GM18870 (cell line): Measurements from ENCODE around the gene SMG5.

Experiments
- ATAC-seq: cut with Tn5 transposase; IDR thresholded peaks from one replicate; pipeline ENCODE4 v1.9.1; 2021; ENCODE audit warnings: moderate library complexity; ENCODE audit not compliant: unreplicated experiment

Gene SMG5

GRCh38 chr1:156283521-156283920 is 896 bp upstream of the SMG5 start:
- no peak for ATAC-seq

GRCh38 chr1:156281693-156282478 is 739 bp downstream of the SMG5 start:
- no peak for ATAC-seq

DNA sequence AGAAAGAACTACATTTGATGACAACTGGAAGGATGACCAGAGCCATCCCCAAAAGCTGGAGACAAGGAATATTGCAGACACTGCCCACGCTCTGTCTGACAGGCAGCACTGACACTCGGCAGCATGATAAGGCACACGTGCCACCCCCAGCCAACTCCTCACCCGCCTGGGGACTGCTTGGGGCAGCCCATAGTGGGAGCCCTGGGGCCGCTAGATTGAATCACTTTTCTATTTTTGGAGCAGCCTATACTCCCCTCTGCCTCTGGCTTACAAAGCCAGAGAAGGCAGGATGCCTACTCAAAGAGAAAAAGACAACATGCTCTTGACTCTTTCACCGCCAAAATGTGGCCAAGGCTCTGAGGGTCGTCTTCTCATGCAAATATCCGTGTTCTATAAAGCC is 1.3 kb downstream of the SMG5 start:
- no peak for ATAC-seq

- no peak for ATAC-seq
Measured at GRCh38 chr1:156279837-156280236, 2.8 kb downstream of the SMG5 start.

GRCh38 chr1:156276966-156277381 is 5.7 kb downstream of the SMG5 start:
- ATAC-seq: no peak

DNA sequence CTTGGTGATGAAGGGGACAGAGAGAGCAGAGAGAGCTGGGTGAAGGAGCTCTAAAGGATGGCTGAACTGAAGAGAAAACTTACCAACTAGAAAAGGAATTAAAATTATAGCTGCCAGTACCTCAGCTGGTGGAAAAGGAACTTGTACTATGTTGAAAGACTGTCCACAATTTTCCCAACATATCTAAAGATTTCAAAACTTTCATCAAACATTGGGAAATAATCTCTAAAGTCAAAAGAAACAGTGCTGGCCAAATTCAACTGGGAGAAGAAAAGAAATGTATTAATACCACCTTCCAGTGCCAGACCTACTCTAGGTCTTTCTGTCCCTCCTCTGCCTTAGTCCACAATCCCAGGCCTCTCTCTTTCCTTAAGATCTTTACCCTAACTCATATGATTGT is 6.1 kb downstream of the SMG5 start:
- no peak for ATAC-seq

DNA sequence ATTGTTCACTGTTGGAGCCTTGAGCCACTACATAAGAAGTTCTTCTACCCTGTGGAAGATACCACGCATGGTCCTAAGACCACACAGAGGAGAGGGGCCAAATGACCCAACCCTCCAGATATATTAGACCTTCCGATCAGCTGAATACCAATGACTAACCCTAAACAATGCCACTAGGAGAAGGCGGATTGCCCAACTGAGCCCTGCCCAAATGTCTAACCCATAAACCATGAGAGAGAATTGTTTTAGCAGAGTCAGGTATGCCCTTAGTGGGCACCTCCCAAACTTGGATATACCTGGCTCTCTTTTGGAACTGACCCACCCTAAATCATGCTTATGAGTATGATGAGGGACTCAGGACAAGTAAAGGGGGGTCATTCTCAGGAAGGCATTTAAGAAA is 12.3 kb downstream of the SMG5 start:
- ATAC-seq: no peak

DNA sequence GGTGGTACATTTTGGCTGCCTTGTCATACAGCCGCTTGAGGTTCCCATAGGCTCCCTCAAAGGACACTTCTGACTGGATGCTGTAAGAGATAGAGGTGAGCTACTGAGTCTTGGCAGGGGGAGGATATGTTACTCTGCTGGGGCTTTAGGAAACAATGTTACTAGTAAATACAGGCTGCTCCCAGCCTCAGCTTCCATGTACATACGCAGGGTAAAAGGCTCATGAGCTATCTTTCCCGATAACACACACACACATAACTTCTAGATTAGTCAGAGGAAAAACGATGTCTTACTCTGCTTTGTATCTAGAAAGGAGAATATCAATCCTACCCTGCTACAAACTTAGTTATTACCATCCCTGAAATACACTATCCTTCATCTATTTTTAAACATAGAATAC is 14.3 kb downstream of the SMG5 start:
- no peak for ATAC-seq

GRCh38 chr1:156266051-156266450 is 16.6 kb downstream of the SMG5 start:
- ATAC-seq: no peak

GRCh38 chr1:156263288-156263655 is 19.4 kb downstream of the SMG5 start:
- ATAC-seq: no peak

- ATAC-seq: no peak
Measured at GRCh38 chr1:156262461-156263287, 20.0 kb downstream of the SMG5 start.

DNA sequence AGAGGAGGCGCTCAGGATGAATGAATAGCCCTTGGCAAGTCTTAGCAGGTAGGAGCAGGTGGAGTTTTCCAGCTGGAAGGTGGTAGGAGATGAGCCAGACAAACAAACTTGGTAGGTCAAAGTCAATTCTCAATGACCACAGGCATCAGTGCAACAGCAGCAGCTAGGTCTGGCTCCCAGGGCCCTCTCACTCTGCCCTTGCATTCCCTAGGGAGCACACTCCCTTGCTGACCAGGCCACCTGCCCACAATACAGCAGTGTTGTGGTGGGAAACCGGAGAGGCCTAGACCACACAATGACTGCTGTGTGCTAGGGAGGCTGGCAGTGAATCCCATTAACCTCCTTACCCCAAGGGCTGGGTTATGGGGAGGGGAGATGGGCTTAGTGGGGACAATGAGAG is 21.7 kb downstream of the SMG5 start:
- ATAC-seq: no peak

GRCh38 chr1:156259805-156260204 is 22.8 kb downstream of the SMG5 start:
- ATAC-seq: no peak

DNA sequence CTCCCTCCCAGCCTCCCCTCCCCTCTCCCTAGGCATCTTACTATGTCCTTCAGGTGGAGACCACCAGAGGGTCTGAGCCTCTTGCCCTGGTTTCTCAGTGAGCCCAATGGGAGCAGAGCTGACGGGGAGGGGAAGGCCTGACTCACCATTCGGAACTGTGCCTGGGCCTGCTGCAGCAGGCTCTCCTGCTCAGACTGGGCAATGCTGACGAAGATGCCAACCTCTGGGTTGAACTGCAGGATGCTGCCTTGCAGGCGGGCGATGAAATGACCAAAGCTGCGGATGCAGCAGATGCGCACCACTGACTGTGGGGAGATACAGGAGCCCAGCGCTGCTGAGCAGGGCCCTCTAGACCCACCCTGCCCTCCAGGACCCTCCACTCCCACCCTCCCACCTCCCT is 23.8 kb downstream of the SMG5 start:
- ATAC-seq: no peak

DNA sequence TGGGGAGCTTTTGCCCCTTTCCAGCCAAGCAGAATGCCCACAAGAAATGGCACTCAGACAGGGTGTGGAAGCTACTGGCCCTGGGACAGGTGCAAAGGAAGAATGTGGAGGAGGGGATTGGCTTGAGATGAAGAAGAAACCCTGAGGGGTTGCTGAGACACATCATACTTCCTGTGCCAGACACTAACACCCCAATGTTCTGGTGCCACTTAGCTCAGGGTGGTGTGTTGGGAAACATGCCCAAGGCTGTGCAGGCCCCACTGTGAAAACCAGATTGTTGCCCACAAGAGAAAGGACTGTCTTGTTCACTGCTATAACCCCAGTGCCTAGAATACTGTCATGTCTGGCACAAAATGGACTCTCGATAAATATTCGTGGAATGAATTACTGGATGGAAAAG is 24.9 kb downstream of the SMG5 start:
- ATAC-seq: no peak

- no peak for ATAC-seq
Measured at GRCh38 chr1:156253634-156254033, 29.0 kb downstream of the SMG5 start.

DNA sequence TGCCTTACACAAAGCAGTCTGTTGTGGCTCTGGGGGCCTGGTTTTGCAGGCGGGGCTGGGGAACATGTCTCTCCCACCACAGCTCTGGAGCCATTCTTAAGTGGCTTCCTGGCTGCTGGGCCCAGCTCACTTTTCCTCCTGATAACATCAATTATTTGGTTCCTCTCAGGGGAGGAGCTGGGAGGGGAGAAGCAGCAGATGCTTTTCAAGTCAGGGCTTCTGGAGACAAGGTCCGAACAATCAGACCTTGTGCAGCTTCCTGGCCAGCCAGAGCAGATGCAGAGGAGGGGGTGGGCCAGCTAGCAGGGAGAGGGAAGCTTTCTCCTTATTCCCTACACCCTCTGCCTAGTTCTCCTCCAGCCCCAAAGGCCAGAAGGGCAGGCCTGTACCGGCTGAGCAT is 31.1 kb downstream of the SMG5 start:
- ATAC-seq: no peak

DNA sequence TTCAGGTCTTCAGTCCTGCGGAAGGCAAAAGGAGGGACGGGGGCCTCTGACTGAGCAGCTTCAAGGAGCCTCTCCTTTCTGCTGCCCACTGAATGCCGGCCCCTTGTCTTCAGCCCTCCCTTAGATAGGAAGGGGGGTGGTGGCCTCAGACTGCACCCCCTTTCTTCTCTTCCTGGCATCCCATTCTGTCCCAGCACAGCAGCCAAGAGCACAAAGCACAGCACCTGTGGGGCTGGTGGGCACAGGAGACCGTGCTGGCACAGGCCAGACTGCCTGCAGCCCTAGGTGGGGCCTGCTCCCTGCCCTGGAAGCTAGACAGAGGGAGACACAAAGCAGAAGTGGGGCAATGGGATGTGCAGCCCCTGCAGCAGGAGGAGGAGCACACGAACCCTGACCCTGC is 33.0 kb downstream of the SMG5 start:
- no peak for ATAC-seq

DNA sequence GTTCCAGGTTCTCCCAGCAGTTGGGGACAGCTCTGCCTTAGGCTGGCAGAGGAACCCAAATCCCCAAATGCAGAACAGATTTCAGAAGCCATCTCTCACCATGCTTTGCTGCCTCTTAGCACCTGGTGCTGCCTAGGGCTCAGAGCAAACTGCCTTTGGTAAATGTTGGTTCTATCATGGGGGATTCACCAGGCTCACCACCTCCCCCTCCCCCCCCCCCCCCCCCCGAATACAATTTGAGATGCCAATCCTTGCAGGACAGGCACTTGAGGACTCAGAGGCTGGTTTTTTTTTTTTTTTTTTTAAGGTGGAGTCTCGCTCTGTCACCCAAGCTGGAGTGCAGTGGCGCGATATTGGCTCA is 34.3 kb downstream of the SMG5 start:
- no peak for ATAC-seq

GRCh38 chr1:156247460-156248322 is 34.9 kb downstream of the SMG5 start, which contains the start of gene PAQR6:
PAQR6 (minus strand) TSS chr1:156248056; CDS start chr1:156246731, 1,325 bp downstream.
- ATAC-seq: no peak

- ATAC-seq: no peak
Measured at GRCh38 chr1:156246781-156247459, 35.7 kb downstream of the SMG5 start.
